Measurements from ENCODE around the gene SYNJ2.
A peak's percentile ranks its signal among the peaks of the same experiment; 100 is the strongest.
"Not testable (repeated sequence)": the region's sequence is repeated elsewhere in the genome, so short reads cannot be mapped to it uniquely, and the experiment has no call there.

Gene SYNJ2

DNA sequence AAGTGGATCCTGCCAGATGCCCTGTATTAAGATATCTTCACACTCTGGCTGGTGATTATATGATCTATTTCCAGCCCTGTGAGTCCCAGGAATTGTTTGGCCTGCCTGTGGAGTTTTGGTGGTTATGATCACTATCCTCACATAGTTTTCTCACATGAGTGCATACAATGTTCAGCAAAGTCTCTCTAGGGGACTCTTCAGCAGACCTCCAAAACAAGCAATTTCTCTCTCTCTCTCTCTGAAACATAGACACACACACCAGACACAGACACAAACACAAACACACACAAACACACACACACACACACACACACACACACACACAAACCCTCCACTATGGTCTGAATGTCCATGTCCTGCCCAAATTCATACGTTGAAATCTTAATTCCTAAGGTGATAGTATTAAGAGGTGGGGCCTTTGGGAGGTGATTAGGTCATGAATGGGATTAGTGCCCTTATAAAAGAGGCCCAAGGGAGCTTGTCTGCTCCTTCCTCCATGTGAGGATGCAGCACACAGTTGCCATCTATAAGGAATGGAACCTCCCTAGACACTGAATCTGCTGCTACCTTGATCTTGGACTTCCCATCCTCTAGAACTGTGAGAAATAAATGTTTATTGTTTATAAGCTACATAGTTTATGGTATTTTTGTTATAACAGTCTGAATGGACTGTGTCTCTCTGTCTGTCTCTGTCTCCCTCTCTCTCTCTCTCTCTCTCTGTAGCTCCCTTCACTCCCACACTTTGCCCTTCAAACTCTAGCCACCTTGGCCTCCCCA lies 22.0 kb upstream of the SYNJ2 start:
- no peak for DNase-seq

DNA sequence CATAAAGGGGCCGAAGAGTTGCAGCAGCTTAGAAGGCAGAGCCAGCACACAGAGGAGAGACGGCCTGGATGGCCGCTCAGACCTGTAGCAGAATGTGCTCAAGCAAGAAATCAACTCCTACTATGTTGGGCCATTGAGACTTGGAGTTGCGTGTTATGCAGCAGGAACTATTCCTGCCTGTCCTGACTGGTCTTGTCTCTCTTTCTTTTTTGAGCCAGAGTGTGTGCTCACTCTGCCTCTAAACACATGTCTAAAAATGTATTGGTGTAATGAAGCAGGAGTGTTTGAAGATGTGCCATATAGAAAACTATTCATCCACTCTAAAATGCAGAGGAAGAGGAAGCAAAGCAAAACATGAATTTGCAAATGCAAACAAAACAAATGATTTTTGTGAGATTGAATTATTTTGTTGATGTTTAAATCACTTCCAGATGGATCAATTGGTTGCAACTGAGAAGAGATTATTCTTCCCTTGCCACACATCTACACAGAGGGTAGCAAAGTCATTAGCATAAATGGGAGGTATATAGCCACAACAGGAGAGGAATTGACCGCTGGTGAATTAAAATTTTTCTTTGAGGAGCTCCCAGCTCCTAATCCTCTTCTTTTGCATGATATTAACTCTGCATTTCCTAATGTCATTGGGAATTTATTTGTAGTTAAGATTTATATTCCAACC lies 20.4 kb upstream of the SYNJ2 start:
- no peak for DNase-seq

DNA sequence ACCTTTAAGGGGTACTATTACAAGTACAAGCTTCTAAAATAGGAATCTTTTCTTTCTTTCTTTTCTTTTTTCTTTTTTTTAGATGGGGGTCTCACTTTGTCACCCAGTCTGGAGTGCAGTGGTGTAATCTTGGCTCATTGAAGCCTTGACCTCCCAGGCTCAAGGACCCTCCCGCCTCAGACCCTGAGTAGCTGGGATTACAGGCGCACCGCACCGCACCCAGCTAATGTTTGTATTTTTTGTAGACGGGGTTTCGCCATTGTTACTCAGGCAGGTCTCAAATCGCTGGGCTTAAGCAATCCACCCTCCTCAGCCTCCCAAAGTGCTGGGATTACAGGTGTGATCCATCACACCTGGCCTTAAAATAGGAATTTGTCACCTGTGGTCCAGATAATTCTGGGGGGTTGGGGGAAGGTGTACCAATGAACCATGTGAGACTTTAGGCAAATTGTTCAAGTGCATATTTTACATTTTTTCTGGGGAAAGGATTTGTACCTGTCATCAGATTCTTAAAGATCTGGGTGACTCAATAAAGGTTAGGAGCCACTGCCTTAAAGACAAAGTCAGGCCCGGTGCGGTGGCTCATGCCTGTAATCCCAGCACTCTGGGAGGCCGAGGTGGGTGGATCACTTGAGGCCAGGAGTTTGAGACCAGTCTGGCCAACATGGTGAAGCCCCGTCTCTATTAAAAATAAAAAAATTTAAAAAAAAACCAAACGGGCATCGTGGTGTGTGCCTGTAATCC lies 19.7 kb upstream of the SYNJ2 start:
- no peak for DNase-seq

DNA sequence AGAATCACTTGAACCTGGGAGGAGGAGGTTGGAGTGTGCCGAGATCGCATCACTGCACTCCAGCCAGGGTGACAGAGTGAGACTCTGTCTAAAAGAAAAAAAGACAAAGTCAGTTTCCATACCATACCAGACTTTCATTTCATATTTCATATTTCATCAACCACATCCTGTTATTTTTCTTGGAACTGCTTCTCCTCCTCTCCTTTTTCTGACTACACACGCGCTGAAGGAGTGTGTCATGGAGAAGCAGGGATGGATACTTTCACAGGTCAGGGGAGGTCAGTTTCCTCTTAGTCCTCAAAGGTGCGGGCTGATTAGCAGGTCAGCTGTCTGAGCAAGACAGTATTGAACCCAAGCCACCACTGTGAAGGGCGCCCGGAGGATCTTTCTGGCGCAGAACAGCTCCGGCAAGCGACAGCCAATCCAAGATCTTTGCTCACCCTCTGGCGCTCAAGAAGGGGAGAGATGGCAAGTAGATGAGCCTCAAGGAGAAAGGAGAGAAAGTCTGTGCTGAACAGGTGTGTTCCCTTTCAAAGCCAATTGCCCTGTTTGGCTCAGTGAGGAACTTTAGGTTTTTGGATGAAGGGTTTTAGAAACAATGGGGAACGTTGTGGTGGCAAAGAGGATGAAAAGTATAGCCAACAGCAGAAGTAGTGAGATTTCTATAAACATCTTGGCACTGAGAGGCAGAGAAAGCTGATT lies 18.9 kb upstream of the SYNJ2 start:
- DNase-seq, result no peak

DNA sequence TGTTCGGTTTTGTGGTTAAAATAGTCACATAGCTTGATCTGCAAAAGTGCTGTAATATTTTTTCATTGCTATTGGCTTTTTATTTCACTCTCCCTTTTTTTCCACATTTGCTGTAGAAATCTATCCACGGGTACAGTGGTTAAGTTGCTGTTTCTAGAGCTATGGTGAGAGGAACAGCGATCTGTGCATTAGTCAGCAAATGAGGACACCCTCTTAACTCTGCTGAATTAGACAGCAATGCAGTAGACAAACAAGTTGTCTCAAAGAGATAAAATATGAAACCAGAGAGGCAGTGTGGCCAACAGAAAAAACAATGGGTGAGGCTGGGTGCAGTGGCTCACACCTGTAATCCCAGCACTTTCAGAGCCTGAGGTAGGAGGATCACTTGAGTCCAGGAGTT lies 17.6 kb upstream of the SYNJ2 start:
- DNase-seq, result no peak

DNA sequence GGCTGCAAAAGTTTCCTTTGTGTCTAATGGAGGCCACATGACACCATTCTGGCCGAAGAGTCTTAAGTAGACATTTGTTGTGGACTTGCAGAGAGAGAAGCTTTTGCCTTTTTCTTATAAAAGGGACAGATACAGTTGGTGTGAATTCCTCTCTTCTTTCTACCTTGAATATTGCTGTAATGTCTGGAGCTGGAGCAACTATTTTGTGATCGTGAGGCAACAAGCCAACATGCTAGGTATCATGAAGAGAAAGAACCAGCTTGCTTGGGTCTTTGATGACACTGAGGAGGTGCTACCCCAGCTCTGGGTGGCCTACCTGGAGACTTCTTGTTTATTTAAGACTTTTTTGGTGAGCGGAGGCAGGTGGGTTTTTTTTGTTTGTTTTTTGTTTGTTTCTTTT lies 16.3 kb upstream of the SYNJ2 start:
- no peak for DNase-seq

DNA sequence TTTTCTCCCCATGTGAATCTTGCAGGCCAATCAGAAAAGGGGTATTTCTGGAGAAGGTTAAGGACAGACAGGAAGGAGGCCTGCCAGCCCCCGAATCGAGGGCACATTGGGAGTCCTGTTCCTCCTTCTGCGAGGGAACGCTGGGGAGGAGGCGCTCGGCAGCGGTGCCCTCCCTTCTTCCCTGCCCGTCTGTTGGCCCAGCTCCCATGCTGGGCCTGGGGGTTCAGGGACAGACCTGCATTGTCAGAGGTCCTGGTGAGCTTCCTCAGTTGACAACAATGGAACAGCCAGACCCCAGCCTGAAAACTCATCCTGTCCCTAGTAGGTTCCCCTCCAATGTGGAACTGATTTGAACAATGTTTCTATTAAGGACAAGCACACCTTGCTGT lies 15.1 kb upstream of the SYNJ2 start:
- DNase-seq, result no peak

DNA sequence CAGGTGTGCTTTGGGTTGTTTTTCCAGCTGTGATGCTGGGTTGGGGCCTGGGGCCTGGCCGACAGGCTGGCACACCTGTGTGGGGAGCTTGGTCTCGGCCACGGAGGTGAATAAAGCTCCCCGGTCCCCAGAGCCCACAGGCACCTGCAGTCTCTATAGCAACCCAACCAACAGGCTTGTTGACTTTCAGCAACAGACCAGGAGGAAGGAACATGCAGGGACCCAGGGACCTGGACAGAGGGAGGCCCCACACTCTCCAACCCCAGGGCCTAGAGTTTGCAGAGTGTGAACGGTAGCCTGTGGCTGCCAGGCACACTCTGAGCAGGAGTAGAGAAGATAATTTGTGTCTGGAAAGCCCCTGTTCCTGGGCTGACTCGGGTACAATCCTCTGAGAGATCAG lies 14.6 kb upstream of the SYNJ2 start:
- DNase-seq, result peak; percentile 26

DNA sequence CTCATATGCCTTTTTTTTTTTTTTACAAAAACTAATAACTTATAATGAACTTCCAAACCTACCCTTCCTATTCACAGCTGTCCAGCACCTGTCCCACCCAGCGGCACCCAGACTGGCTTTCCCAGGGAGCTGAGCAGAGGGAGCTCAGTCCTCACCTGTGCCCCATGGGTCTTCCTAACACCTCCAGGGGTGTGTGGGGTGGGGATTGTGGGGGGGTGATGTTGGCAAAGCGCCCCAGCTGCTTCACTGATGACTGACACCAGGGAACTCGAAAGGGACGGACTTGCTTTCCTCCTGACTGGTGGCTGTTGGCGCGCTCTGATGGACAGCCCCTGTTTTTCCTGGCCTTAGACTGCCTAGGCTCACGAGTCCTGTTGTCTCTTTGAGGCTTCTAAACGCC lies 14.2 kb upstream of the SYNJ2 start:
- DNase-seq, result no peak

DNA sequence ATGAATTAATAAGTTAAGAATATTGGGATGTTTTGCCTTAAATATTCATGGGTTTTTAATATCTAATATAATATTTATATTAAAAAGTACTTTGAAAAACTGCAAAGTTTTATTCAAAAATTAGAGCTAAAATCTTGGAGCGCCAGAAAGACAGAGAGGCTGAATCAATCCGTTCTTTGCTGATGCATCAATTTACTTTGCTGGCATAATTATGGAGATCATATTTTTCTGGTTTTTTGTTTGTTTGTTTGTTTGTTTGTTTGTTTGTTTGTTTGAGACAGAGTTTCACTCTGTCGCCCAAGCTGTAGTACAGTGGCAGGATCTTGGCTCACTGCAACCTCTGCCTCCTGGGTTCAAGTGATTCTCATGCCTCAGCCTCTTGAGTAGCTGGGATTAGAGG lies 9.5 kb upstream of the SYNJ2 start:
- DNase-seq, result not testable (repeated sequence)

DNA sequence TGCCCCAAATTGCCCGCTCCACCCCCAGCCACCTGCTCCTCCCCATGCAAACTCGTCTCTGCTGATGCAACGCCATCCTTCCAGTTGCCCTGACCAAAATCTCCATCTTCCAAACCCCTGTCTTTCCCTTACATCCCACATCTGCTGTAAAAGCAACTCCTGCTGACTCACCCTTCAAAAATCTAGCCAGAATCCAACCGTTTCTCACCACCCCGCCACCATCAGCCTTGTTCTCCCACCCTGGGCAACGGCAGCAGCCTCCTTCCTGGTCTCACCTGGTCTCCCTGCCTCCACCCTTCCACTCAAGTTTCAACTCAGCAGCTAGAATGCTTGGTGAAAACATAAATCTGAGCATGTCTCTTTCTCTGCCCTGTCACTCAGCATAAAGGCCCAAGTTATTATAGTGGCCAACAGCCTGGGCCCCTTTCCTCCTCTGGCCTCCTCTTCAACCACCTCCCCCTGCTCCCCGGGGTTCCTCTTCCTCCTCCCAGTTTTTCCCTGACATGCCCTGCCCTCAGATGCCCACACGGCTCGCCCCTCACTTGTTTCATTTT lies 7.2 kb upstream of the SYNJ2 start:
- DNase-seq, result no peak

DNA sequence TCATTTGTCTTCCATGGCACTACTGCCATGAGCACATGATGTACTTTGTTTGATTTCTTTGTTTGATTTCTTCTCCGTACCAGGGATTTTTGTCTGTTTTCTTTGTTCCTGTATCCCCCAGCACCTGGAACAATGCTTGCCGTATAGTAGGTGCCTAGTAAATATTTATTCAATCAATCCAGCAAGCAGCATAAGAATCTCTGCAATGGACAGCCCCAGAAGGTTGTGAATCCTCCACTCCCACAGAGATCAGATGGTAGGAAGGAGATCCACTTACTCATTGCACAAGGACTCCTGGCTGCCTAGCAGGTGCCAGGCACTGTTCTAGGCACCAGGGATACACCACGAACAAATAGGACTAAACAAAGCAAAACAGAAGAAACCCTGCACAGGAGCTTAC lies 6.7 kb upstream of the SYNJ2 start:
- no peak for DNase-seq

DNA sequence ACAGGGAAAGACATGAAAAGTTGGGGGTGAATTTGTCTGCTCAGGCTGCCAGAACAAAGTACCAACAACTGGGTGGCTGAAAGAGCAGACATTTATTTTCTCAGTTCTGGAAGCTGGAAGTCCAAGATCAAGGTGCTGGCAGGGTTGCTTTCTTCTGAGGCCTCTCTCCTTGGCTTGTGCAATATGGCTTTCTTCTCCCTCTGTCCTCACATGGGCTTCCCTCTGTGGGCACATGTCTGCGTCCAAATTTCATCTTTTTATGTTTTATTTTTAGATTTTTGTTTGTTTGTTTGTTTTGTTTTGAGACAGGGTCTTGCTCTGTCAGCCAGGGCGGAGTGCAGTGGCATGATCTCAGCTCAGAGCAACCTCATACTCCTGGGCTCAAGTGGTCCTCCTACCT lies 6.2 kb upstream of the SYNJ2 start:
- no peak for DNase-seq

DNA sequence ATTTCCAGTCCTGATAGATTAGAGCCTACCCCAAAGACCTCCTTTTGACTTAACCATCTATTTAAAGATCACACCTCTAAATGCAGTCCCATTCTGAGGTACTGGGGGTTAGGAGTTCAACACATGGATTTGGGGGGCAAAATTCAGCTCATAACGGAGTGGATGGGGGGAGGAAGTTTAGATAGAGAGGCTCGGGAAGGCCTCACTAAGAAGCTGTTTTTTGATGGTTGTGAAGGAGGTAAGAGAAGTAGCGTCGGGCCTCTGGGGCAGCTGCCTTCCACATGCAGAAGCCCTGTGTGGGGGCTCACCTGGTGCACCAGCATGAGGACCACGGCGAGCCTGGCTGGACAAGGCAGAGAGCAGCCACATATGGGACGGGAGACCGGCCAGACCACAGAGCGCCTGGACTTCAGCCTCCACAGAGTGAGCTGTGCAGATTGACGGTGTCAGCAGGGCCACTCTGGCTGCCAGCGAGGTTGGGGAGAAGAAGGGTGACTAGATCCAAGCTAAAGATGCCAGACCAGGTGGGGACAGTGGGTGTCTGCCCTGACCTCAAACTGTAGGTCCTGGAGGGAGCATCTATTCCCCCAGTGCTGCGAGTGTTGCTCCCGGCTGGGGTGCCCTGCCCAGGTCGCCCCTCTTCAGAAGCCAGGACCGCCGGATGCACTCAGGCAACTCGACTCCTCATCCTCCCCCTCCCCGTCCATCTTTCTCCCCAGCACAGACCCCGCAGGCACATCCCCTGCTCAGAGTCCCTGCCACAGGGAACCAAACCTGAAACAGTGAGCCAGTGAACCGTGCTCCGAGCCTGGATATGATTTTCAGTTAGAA lies 5.1 kb upstream of the SYNJ2 start:
- no peak for DNase-seq

DNA sequence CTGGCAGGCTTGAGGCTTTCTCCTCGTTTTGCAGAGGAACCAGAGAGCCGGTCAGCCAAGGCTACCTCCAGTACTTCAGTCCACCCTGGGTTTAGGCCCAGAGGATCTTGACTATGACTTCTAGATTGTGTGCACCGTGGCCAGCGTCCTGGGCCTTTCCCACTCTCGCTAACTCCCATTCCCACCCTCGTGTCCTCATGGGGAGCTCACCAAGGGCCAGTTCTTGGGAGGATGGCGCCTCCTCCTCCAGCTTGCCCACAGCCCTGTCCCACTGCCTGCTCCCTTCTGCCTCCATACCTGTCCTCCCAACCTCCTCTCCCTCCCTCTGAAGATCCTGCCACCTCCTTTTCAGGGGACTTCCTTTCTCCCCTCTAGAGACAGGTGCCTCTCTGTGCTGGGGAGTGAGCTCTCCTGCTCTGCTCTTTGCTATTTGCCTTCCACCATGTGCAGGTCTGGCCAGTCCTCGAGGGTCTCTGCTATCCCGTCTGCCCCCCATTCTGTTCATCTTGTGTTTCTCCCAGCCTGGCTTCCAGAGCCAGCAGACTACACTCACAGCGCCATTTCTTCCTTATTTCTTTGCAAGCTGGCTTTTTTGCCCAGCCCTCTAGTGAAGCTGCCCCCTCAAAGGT lies 4.4 kb upstream of the SYNJ2 start:
- DNase-seq, result no peak

DNA sequence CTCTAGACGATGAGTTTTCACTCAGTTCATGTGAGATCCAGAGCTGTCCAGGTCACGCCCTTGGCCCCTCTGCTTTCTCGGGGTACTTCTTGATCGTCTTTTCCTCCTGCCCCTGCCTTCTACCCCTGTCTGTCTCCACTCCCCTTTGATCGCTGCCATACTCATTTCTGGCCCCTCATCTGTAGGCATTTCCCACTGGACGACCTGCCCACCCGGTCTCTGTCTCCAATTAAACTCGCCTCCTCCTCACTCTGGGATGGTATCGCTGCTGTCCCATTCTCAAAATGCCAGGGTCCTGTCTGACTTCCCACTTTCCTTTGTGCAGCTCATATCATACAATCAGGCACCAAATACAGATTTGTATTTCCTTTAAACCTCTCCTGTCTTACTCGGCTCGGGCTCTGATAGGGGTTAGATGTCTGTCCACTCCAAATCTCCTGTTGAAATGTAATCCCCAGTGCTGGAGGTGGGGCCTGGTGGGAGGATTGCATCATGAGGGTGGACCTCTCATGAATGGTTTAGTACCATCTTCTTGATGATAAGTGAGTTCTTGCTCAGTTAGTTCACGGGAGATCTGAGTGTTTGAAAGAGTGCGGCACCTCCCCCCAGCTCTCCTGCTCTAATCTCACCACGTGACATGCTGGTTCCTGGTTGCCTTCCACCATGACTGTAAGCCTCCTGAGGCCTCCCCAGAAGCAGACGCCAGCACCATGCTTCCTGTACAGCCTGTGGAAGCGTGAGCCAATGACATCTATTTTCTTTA lies 3.5 kb upstream of the SYNJ2 start:
- DNase-seq, result no peak

DNA sequence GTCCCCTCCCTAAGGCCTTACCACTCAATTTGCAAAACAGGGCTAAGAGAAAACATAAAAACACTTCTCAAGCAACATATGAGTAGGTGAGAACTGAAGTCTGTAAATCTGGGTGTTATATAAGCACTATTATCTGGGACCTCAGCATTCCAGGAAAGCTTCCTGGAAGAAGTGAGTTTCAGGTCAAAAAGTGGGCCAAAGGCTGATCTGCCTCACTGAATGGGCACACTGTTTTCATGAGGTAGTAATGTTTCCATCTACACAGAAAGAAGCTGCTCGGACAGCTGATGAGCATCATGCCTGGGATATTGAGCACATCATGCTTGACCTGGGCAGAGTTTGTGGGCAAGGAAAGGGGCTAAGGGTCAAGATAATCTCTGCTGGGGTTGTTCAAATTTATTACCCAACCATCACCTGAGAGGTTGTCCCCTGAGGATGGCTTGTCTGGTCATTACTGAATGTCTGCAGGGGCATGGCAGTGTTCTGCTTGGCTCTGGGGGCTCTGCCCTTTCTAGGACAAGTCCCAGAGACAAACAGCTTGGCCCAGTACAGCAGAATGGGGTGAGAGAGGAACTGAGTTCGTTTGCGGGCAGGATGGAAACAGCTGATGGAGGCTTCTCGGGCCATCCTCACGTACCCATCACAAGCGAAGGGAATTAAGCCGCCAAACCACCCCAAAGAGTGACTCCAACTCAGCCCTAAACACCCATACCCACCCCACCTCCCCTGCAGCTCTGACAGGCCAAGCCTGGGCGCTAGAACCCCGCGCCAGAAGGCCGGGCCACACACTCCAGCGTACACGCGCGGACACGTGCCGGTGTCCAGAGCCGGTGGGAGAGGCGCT lies 1.2 kb upstream of the SYNJ2 start:
- no peak for DNase-seq

DNA sequence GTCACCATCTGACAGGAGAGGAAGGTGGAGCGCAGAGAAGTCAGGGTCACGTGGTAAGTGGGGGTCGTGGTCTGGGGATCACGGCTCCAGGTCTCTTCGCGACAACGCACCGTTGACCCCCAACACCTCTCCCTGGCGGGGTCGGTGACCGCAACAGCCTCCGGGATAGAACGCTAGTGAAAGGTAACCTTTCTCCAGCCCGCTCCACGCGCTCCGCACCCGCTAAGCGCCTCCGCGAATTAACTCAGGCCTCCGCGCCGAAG lies 600 bp upstream of the SYNJ2 start:
- no peak for DNase-seq

DNA sequence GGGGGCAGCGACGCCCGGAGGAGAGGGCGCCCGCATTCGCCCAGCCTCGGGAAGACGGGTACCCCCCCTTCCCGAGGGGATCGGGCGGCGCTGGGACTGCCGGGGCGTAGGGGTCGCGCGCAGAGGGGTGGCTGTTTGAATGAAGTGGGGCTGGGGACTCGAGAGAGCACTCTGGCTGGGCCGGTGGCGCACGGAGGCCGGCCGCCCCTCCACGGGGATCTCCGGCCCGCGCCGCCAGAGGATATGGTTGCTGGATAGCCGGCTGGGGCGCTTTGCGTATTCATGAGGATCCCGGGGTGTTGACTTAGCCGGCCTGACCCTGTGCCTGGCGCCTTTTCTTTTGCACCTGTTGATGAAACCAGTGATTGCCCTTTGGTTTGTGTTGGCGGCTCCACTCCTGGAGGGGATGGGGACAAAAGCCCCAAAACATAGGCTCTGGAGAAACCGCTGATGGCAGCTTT lies 469 bp downstream of the SYNJ2 start:
- DNase-seq, result peak; percentile 40

Data from NCI-H1092 (cell line).